NCI-H748 (cell line): ENCODE measurements around the gene BET1L.
"Not testable (repeated sequence)": the region's sequence is repeated elsewhere in the genome, so short reads cannot be mapped to it uniquely, and the experiment has no call there.

ENCODE experiments used
- DNase-seq: peaks from one replicate; lab custom pipeline; 2025; ENCODE audit not compliant: unreplicated experiment; lab: John Stamatoyannopoulos, UW

The BET1L gene

DNA sequence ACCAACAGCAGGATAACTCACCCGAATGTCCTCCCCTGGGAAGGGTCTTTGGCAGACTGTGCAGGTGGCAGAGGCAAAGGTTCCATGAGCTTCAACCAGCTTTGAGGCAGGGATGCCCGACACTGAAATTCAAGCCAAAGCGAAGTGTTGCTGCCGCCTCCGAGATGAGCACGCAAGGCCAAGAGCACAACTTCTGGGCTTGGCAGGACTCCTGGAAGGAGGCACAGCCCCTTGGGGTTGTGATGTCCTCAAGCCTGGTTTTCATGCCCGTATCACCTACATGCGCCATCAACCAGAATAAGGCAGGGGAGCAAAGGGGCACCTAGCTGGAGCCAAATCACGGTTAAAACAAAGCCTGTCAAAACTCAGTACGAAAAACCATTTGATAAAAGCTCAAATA lies 23.2 kb upstream of the BET1L start:
- no peak for DNase-seq

DNA sequence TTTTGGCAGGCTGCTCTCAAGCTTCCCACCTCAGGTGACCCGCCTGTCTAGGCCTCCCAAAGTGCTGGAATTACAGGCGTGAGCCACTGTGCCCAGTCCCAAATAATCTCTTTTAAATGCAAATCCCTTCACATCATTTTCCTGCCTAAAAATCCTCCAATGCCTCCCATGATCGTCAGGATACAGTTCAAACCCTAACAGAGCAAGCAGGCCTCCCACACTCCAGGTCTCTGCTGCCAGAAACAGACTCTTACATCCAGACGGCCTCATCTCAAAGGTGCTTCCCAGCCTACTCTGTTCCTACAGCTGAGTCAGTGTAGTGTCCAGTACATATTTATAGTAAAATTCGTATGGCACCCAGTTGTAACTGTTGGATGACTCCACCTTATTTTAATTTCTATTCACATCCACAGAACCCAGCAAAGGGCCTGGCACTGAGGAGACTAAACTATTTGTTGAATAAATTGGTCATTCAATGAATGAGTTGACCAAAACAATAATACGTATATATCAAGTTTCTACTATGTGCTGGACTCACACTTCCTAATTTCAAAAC lies 20.7 kb upstream of the BET1L start:
- no peak for DNase-seq

DNA sequence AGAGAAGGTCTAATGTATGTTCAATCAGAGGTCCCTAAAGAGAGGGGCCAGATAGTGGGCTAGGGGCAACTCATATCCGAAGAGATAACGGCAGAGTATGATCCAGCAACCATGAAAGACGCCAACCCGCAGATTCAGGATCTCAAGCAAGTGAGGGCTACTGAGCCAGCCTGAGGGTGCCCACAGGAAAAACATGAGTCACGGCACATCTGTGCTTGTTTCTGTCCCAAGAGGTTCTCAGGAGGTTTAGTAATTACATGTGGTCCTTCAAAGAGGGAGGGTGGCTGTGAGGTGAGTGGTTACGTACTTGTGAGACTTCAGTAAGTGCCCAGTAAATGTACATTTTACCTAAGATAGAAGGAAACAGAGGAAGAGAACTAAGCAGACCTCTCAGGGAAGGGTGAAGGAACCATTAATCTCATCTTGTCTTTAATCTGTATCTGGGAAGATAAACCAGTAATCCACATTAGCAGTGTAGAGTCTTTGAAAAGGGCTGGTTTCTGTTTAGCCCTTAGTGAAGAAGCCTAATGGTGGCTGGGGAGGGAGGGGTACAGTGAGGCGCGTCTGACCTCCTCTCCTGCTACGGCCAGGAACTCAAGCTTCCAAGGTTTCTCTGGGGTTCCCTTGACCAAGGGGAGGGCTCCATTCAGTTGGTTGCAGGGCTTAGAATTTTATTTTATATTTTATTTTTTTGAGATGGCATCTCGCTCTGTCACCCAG lies 18.7 kb upstream of the BET1L start:
- no peak for DNase-seq

DNA sequence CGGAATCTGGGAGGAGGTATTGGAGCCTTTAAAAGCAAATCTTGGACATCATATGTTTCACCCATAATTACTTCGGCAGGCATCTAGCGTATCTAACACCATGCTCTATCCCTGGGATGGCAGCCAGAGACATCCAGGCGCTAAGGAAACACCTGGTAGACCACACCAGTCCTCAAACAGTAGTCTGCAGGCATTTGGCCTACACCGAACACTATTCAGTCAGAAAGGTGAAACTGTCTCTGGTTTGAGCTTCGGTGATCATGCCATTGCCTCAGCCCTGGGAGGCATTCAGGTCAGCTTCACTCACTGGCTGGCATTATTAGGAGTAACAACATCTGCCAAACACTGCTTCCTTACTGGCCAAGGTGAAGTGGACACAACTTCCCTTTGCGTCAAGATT lies 17.2 kb upstream of the BET1L start:
- no peak for DNase-seq

DNA sequence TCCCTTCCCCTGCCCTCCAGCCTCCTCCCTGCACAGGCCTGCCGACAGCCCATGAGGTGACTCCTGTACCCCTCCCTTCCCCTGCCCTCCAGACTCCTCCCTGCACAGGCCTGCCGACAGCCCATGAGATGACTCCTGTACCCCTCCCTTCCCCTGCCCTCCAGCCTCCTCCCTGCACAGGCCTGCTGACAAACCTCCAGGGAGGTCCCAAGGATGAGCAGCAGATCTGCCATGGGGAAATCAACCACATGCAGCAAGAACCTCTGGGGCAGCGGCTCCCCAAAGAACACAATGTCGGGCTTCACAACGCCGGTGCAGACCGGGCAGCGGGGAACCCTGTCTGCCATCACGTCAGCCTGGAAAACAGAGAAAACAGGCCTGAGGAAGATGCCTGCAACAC lies 16.7 kb upstream of the BET1L start:
- no peak for DNase-seq

DNA sequence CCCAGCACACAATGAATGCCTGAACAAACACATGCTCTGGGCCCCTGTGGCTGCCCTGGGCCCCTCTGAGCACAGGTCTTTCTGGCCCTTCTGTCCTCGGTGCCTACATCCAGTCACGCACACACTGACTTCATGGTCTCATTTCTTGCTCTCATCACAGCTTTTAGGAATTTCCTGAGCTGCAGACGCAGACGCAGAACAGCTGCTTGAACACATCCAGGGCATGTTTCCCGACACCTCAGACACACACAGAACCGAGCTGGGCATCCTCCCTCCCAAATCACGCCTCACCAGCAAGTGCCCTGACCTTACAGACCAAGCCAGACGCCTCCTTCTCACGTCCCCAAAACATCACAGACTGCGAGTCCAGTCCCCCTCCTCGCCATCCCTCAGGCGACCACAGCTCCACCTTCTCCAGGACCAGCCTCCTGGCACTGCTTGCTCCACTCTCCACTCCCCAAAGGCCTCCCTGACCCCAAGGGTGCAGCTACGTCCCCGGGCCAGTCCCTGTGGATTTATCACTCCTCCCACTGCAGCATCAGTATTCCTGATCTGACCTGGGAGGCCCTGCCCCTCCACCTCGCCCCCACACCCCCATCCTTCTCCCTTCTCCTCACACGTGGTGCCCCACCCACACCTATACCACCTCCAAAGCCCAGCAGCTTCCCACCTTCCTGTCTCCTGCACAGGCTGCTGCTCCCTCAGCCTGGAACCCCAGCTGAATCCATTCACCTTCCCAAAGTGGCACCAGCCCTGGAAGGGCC lies 16.0 kb upstream of the BET1L start:
- DNase-seq: no peak

DNA sequence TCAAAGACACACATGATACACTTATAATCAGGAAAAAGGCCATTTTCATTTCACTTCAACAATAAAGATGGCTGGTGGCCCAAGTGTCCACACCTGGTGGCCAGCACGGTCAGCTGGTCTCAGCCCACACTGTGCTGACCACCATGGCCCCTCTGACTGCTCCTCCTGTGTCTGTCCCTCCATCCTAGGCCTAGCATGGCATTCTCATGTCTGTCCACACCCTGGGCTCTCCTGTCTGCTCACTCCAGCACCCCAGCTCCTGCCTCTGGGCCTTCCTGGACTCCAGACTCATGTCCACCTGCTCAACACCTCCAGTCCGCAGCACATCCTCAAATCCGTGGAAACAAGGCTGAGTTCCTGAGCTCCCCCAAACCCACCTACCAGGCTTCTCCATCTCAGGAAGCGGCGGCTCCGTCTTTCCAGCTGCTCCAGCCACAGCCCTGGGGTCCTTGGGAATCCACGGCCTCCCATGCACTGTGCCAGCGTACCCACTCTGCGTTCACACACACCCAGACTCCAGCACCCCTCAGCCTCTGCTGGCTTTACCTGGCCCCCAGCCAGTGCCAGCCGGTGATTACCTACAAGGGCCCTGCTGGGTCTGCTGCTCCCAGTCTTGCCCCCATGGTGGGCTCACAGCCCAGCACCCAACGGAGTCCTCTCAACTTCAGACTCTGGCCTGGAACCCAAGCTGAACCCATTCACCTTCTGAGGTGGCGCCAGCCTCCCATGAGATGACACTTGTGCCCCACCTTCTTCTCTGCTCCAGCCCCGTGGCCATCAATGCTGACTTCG lies 15.0 kb upstream of the BET1L start:
- DNase-seq: no peak

DNA sequence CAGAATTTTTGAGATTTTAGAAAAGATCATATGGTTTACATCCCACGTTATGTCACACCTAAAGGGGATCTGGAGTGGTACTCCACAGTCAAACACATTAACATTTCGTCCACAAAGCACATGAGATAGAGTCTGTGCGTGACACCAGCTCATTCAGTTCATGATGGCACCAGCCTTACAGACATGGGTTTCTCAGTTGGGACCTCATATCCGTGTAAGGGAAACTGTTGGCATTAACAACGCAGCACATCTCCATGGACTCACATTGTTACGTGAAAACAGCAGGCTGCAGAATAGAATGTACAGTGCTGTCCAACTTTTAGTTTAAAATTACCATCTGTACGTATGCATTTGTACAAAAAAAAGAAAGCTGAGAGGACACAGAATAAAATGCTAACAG lies 14.3 kb upstream of the BET1L start:
- no peak for DNase-seq

DNA sequence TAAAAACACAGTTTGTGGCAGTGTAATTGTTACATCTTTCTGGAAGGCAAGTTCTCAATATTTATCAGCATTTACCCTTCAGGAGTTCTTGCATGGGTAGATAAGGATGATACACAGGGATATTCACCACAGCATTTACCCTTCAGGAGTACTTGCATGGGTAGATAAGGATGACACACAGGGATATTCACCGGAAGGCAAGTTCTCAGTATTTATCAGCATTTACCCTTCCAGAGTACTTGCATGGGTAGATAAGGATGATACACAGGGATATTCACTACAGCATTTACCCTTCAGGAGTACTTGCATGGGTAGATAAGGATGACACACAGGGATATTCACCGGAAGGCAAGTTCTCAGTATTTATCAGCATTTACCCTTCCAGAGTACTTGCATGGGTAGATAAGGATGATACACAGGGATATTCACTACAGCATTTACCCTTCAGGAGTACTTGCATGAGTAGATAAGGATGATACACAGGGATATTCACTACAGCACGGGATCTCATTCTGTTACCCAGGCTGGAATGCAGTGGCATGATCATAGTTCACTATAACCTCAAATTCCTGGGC lies 13.5 kb upstream of the BET1L start:
- not testable (repeated sequence) for DNase-seq

DNA sequence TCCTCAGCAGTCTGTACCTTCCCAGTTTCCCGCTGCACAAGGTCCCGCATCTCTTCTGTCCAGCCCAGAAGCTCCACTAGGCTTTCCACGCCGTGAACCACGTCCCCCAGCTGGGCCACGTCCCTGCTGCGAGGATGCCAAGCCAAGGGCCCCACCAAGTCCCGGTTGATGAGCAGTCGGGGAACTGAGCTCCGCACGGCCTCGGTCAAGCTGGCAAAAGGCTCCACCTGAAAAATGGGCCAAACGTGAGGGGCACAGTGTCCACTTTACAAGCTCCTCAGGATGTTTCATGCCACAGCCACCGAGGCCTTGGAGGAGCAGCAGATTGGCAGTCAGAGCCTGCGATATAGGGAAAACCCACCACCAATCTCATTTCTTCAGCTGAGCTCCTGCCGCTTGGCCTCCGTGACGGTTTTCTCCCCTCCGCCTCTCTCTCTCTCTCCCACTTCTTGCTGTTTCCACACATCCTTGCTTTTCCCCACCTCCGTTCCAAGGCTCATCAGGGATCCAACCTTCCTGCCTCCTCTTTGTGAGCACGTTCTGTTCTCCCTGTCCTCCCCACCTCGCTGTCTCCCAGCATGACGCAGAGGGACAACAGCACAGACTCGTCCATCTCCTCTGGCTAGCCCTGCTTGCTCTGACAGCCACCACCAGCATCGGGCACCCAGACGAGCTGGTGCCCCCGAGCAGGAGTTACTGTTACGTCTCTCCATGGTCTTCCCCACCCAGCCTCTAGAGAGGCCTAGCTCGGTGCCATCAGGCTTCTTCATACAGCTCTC lies 11.8 kb upstream of the BET1L start:
- no peak for DNase-seq

DNA sequence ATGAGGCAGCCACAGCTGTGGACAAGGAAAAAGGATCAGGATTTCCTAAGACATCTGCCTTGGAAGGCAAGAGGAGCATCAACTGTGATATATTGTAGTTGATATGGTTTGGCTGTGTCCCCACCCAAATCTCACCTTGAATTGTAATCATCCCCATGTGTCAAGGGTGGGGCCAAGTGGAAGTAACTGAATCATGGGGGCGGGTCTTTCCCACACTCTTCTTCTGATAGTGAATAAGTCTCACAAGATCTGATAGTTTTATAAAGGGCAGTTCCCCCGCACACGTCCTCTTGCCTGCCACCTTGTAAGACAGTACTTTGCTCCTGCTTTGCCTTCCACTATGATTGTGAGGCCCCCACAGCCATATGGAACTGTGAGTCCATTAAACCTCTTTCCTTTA lies 10.5 kb upstream of the BET1L start:
- no peak for DNase-seq

DNA sequence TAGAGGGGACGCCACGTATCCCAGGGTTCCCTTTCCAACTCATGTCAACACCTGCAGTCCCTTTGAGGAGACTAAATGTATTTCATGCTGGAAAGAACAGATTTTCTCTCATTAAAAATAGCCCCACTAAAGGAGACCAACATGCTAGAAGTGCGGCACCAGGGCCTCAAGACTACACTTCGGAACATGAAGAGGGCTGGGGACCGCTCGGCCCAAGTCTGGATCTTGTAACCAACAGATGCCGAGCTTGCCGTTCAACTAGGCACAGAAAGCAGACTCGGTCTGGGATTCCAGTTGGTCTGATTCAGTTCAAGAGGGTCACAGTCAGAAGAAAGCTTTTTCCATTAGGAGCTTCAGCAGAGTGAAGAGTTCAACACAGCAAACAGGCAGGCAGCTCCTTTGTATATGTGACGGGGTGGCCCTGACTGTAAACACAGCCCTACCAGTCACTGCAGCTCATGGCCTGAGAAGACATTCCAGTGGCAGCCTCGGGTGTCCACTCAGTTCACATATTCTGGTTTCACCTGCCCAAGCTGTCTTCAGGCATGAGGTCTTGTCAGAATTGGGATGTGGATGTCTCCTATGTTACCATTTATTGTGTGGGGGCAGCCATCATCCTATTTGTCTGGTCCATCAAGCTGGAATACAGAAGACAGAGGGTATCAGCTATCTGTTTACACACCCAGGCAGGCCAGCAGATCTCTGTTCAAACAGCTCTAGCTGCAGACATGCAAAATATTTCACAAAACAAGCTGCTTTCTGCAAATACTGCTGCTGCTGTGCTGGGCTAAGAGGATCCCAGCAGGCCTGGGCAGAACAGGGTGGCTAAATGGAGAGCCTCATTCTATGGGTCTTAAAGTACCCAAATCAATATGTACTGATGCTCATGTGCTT lies 9.1 kb upstream of the BET1L start:
- DNase-seq: no peak

DNA sequence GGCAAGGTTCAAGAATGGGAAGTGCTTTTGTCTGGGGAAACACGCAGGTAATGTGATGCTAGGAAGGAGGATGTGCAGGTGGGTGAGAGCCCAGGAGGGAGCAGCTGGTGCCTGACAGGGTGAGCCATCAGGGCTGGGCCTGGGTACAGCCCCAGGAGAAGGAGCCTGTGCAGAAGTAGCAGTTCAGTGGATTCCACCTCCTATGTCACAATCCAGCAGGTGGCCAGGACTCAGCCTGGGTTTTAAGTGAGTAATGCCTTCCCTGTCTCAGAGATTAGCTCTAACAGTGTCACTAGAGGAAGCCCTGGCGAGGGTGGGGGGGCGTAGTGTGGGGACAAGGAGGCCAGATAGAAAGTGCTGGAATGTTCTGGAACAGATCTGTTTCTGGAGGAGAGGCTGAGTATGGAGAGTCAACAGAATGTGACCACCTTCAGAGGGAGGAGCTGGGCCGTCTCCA lies 8.4 kb upstream of the BET1L start:
- DNase-seq: no peak

DNA sequence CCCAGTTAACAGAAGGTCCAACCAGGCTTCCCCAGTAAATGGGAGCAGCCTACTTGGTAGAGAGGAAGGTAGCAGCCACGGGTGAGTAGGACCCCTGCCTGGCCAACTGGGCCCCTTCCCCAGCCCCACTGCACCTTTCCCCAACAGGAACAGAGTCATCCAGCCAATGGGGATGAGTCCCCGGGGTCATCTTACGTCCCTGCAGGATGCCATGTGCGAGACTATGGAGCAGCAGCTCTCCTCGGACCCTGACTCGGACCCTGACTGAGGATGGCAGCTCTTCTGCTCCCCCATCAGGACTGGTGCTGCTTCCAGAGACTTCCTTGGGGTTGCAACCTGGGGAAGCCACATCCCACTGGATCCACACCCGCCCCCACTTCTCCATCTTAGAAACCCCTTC lies 6.9 kb upstream of the BET1L start:
- DNase-seq: no peak

DNA sequence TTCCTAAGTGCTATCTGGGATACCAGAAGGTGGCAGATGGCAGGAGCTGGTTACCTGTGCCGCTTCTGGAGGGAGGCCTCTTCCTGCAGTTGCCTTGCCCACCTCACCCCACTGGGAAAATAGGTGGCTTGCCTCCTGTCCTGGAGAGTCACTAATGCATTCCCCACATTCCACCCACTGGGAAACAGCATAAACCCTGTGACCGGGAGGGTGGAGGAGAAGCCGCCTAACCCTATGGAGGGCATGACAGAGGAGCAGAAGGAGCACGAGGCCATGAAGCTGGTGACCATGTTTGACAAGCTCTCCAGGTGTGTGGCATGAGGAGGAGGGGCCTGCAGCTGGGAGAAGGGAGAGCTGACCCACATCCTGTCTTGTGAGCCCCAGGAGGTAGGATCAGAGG lies 5.9 kb upstream of the BET1L start:
- DNase-seq: no peak

DNA sequence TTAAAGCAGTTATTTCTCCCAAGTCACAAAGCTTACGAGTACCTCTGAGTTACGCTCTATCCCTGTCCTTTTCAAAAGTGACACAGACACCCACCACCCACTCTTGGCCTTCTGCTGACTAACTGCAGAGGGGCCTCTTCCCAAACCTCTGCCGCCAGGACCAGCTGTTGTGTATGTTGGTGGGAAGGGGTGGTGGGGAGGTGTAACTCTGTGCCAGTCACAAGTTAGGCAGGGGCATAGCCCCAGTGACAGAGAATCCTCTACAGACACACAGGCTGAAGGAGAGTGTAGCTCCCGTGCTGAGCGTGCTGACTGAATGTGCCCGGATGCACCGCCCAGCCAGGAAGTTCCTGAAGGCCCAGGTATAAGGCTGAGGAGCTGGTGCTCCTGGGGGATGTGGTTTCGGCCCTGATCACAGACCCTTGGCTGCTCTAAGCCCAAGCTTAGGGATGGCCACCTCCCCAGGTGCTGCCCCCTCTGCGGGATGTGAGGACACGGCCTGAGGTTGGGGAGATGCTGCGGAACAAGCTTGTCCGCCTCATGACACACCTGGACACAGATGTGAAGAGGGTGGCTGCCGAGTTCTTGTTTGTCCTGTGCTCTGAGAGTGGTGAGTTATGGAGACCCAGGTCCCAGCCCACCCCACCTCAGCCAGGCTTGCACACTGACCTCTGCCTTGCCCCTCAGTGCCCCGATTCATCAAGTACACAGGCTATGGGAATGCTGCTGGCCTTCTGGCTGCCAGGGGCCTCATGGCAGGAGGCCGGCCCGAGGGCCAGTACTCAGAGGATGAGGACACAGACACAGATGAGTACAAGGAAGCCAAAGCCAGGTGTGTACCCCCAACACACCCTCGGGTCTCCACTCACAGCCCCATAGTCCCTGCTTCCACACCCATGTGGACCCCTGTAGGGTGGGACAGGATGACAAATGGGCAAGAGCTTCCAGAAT lies 5.2 kb upstream of the BET1L start:
- DNase-seq: no peak

DNA sequence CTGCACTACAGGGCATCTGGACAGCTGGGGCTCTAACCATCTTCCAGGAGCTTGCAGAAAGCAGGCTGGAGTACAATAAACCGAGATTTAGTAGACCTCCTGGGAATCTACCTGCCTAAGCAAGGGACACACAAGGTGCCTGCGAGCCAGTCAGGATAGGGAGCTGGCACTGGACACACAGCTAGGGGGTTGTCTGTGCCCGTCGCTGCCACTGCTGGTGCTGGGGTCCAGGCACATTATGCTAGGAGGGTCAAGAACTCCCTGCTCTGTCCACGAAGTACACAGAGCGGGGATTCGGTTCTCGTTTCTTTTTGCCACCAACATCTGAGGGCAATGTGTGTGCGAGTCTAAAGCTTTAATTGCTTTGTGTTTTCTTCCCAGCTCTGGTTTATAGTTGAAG lies 4.5 kb upstream of the BET1L start:
- no peak for DNase-seq

DNA sequence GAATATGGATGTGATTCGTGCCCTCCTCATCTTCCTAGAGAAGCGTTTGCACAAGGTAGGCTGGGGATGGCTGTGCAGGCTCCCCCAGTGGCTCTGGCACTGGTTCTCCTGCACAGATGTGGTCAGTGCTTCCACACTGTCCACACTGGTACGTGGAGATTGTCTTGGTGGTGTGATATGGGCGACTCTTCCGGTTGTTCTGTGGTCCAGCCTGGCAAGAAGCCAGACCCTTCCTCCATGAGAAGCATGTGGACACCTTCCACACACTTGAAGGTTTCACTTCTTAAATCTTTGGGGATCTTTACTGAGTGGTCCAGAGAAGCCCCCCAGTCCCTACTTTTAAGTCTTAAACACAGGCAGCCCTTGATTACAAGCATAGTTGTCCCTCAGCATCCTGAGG lies 4.1 kb upstream of the BET1L start:
- DNase-seq: no peak
